ENCODE measurements around the gene CHN2. TPM values are rescaled to one million over a fixed set of nuclear protein-coding genes. Genes with fewer than 3 reads are reported as not detected.

The CHN2 gene
- total RNA-seq, 2 experiments from 2014 or later, result 2.1 to 3.5 TPM

DNA sequence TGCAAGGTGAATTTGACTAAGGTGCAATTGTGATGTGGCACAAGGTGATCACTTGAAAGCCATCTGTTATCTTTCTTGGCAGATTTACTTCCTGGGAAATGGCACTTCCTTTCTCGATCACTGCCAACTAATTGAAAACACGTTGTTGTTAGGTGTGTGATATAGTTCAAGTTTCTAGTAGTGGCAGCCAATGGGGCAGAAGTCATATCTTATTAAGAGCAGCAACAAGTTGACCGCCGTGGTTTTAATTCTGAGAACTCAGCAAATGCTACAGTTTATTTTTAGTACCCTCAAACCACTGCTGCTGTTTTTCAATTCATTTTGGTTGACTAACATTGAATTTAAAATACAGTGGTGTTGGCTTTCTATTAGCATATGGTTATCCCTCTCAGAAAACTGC, 1.6 kb downstream of the CHN2 start:
- POLR2A ChIA-PET, result interaction anchor here (0.6 to 0.7 kb wide), 3 partner anchors 27 to 141 kb away, joined by 3 to 4 read pairs (median 3); no protein-coding TSS in a partner anchor
- no peak for ATAC-seq (ENCODE audit: poor library complexity)
- Mint-ChIP-seq H3K4me1 (ENCODE audit: low read depth) (peaks cover 17% of the 10 kb centered on the region), H3K27ac (no peak overlapping the region), H3K9me3 (no peaks in the 10 kb centered on the region), H3K27me3 (peaks cover 67% of the 10 kb centered on the region), H3K4me3 (peak overlapping the region; percentile 87), H3K36me3 (ENCODE audit: low read depth) (no peaks in the 10 kb centered on the region)
- no peaks in the 10 kb centered on the region for H3K4me1 ChIP-seq (ENCODE audit: insufficient read depth, low read length)
- no peaks in the 10 kb centered on the region for H3K36me3 ChIP-seq (ENCODE audit: insufficient read depth, low read length)
- CTCF ChIA-PET, result no interaction called here
- TF ChIP-seq, protein P1, sequence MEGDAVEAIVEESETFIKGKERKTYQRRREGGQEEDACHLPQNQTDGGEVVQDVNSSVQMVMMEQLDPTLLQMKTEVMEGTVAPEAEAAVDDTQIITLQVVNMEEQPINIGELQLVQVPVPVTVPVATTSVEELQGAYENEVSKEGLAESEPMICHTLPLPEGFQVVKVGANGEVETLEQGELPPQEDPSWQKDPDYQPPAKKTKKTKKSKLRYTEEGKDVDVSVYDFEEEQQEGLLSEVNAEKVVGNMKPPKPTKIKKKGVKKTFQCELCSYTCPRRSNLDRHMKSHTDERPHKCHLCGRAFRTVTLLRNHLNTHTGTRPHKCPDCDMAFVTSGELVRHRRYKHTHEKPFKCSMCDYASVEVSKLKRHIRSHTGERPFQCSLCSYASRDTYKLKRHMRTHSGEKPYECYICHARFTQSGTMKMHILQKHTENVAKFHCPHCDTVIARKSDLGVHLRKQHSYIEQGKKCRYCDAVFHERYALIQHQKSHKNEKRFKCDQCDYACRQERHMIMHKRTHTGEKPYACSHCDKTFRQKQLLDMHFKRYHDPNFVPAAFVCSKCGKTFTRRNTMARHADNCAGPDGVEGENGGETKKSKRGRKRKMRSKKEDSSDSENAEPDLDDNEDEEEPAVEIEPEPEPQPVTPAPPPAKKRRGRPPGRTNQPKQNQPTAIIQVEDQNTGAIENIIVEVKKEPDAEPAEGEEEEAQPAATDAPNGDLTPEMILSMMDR (IDR thresholded peaks at IDR 0.05), result no peak
- no peak overlapping the region for H3K4me3 ChIP-seq (ENCODE audit: low read length)
- peaks cover 6 to 31% of the 10 kb centered on the region in 2 experiments for H3K27me3 ChIP-seq (ENCODE audit: control insufficient read depth in 1 of 2, insufficient read depth in 2 of 2, low read length in 2 of 2)
- intact Hi-C loops (cut with DNase I, micrococcal nuclease), result no loop called here
- H3K27ac ChIP-seq (ENCODE audit: low read depth in 1 of 2, low read length in 2 of 2), result no peak overlapping the region
- H3K9me3 ChIP-seq (ENCODE audit: control insufficient read depth in 1 of 2, insufficient read depth in 1 of 2, low read length in 2 of 2), result peaks cover 0 to 3% of the 10 kb centered on the region in 2 experiments
- peak in 1 of 14 experiments; percentile 74 for DNase-seq

DNA sequence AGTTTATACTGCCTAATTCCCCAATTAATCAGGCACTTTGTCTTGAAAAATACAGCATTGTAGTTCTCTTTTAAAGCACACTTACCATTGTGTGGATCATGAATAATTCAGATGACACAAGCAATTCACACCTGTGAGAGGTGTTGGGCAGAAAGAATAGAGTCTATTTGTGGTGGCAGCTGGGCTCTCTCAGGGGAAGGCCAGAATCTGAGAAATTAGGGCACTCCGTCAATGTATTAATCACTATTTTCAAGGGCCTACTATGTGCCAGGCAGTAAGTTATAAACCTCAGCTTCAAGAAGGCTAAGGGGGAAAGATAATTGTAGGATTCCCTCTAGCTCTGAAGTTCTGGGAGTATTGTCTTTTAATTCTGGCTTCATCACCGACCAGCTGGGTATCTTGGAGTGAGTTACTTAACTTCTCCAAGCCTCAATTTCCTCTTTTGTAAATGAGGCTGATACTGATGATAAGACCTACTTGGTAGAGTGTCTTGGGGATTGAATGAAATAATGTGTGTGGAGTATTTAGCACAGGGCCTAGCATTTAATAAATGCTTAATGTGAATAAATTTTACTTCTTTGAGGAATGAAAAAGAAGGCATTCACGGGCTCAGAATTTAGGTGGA, 2.5 kb downstream of the CHN2 start:
- ChIA-PET POLR2A (no interaction called here), CTCF (no interaction called here)
- no peak overlapping the region for H3K27ac Mint-ChIP-seq
- H3K27me3 Mint-ChIP-seq, result peaks cover 64% of the 10 kb centered on the region
- peak in 1 of 14 experiments; percentile 50 for DNase-seq
- no peak overlapping the region for H3K4me3 ChIP-seq (ENCODE audit: low read length)
- H3K27ac ChIP-seq (ENCODE audit: low read depth in 1 of 2, low read length in 2 of 2), result no peak overlapping the region
- intact Hi-C loops (cut with DNase I, micrococcal nuclease), result no loop called here
- no peaks in the 10 kb centered on the region for H3K36me3 Mint-ChIP-seq (ENCODE audit: low read depth)
- no peaks in the 10 kb centered on the region for H3K9me3 Mint-ChIP-seq
- no peaks in the 10 kb centered on the region for H3K4me1 ChIP-seq (ENCODE audit: insufficient read depth, low read length)
- H3K4me1 Mint-ChIP-seq (ENCODE audit: low read depth), result peaks cover 17% of the 10 kb centered on the region
- peaks cover 6 to 28% of the 10 kb centered on the region in 2 experiments for H3K27me3 ChIP-seq (ENCODE audit: control insufficient read depth in 1 of 2, insufficient read depth in 2 of 2, low read length in 2 of 2)
- no peak overlapping the region for H3K4me3 Mint-ChIP-seq
- H3K36me3 ChIP-seq (ENCODE audit: insufficient read depth, low read length), result no peaks in the 10 kb centered on the region
- peaks cover 0 to 3% of the 10 kb centered on the region in 2 experiments for H3K9me3 ChIP-seq (ENCODE audit: control insufficient read depth in 1 of 2, insufficient read depth in 1 of 2, low read length in 2 of 2)
- TF ChIP-seq, protein P1 (IDR thresholded peaks at IDR 0.05), result no peak
- no peak for ATAC-seq (ENCODE audit: poor library complexity)

DNA sequence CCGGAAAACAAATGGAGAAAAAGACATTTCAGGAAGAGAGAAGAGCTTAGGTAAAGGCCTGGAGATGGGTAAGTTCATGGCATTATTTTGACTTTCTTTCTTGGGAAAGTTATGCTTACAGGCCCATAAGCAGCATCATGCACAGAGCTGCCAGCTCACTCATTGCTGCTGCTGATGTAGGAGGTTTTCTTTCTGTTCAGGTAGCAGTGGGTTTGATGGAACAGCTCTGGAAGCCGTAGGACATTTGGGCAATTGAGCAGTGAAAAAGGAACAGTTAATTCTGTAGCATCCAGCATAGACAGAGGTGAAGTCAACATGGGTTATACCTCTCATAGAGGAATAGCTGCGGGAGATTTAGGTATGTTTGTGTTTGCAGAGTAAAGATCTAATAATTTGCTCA, 3.3 kb downstream of the CHN2 start:
- ChIA-PET POLR2A (no interaction called here), CTCF (no interaction called here)
- Mint-ChIP-seq H3K36me3 (ENCODE audit: low read depth) (no peaks in the 10 kb centered on the region), H3K4me3 (no peak overlapping the region), H3K9me3 (no peaks in the 10 kb centered on the region), H3K27me3 (peaks cover 56% of the 10 kb centered on the region), H3K4me1 (ENCODE audit: low read depth) (peaks cover 17% of the 10 kb centered on the region), H3K27ac (no peak overlapping the region)
- no peak overlapping the region for H3K27ac ChIP-seq (ENCODE audit: low read depth in 1 of 2, low read length in 2 of 2)
- TF ChIP-seq, protein P1 (IDR thresholded peaks at IDR 0.05), result no peak
- ATAC-seq (ENCODE audit: poor library complexity), result no peak
- H3K4me1 ChIP-seq (ENCODE audit: insufficient read depth, low read length), result no peaks in the 10 kb centered on the region
- peaks cover 6 to 24% of the 10 kb centered on the region in 2 experiments for H3K27me3 ChIP-seq (ENCODE audit: control insufficient read depth in 1 of 2, insufficient read depth in 2 of 2, low read length in 2 of 2)
- peaks cover 0 to 3% of the 10 kb centered on the region in 2 experiments for H3K9me3 ChIP-seq (ENCODE audit: control insufficient read depth in 1 of 2, insufficient read depth in 1 of 2, low read length in 2 of 2)
- intact Hi-C loops (cut with DNase I, micrococcal nuclease), result no loop called here
- H3K4me3 ChIP-seq (ENCODE audit: low read length), result no peak overlapping the region
- H3K36me3 ChIP-seq (ENCODE audit: insufficient read depth, low read length), result no peaks in the 10 kb centered on the region
- no peak for DNase-seq

All from CD4-positive, alpha-beta T cell (primary cell).